ENCODE results near the gene CLMP.

CLMP gene

GRCh38 chr11:123174196-123175183 is 20.6 kb downstream of the CLMP start:
- no peaks in the 10 kb centered on the region for H3K36me3 ChIP-seq
- no peak overlapping the region for H3K4me3 ChIP-seq
- no peaks in the 10 kb centered on the region for H3K4me1 ChIP-seq
- 0 out of 2 replicates have a peak, but pooled peaks have one; percentile 25 for TF ChIP-seq Cebpa-rat (IDR thresholded peaks at IDR 0.05)
- no peak overlapping the region for H3K9ac ChIP-seq
- no peaks in the 10 kb centered on the region for H3K27me3 ChIP-seq
- H3K4me2 ChIP-seq = no peak overlapping the region
- no peaks in the 10 kb centered on the region for H4K20me1 ChIP-seq
- H3K9me3 ChIP-seq = no peaks in the 10 kb centered on the region
- H3K27ac ChIP-seq = no peak overlapping the region

GRCh38 chr11:123173856-123174186 is 21.2 kb downstream of the CLMP start:
- Histone ChIP-seq H3K27me3 (no peaks in the 10 kb centered on the region), H4K20me1 (no peaks in the 10 kb centered on the region), H3K4me3 (no peak overlapping the region), H3K4me2 (no peak overlapping the region), H3K27ac (no peak overlapping the region), H3K36me3 (no peaks in the 10 kb centered on the region), H3K9me3 (no peaks in the 10 kb centered on the region), H3K4me1 (0 out of 2 replicates have a peak, but pooled peaks cover 6% of the 10 kb centered on the region), H3K9ac (no peak overlapping the region)
- TF ChIP-seq Cebpa-rat (IDR thresholded peaks at IDR 0.05) = no peak

GRCh38 chr11:123173040-123173855 is 21.8 kb downstream of the CLMP start:
- no peaks in the 10 kb centered on the region for H4K20me1 ChIP-seq
- no peak for TF ChIP-seq Cebpa-rat (IDR thresholded peaks at IDR 0.05)
- H3K9ac ChIP-seq = no peak overlapping the region
- H3K4me3 ChIP-seq = no peak overlapping the region
- no peaks in the 10 kb centered on the region for H3K27me3 ChIP-seq
- H3K4me2 ChIP-seq = no peak overlapping the region
- H3K9me3 ChIP-seq = no peaks in the 10 kb centered on the region
- 0 out of 2 replicates have a peak, but pooled peaks cover 12% of the 10 kb centered on the region for H3K4me1 ChIP-seq
- no peaks in the 10 kb centered on the region for H3K36me3 ChIP-seq
- H3K27ac ChIP-seq = no peak overlapping the region

- no peak overlapping the region for H3K27ac ChIP-seq
- no peak overlapping the region for H3K9ac ChIP-seq
- TF ChIP-seq Cebpa-rat (IDR thresholded peaks at IDR 0.05) = no peak
- H3K27me3 ChIP-seq = no peaks in the 10 kb centered on the region
- no peak overlapping the region for H3K4me3 ChIP-seq
- no peaks in the 10 kb centered on the region for H4K20me1 ChIP-seq
- no peaks in the 10 kb centered on the region for H3K36me3 ChIP-seq
- H3K4me2 ChIP-seq = no peak overlapping the region
- 0 out of 2 replicates have a peak, but pooled peaks cover 12% of the 10 kb centered on the region for H3K4me1 ChIP-seq
- no peaks in the 10 kb centered on the region for H3K9me3 ChIP-seq
Measured at GRCh38 chr11:123170929-123171328, 24.1 kb downstream of the CLMP start.

GRCh38 chr11:123169821-123170220 is 25.2 kb downstream of the CLMP start:
- no peak for TF ChIP-seq Cebpa-rat (IDR thresholded peaks at IDR 0.05)
- no peaks in the 10 kb centered on the region for H3K36me3 ChIP-seq
- H3K9ac ChIP-seq = no peak overlapping the region
- H3K4me3 ChIP-seq = no peak overlapping the region
- 0 out of 2 replicates have a peak, but pooled peaks cover 12% of the 10 kb centered on the region for H3K4me1 ChIP-seq
- H4K20me1 ChIP-seq = no peaks in the 10 kb centered on the region
- no peaks in the 10 kb centered on the region for H3K9me3 ChIP-seq
- no peak overlapping the region for H3K27ac ChIP-seq
- H3K4me2 ChIP-seq = no peak overlapping the region
- no peaks in the 10 kb centered on the region for H3K27me3 ChIP-seq

GRCh38 chr11:123168955-123169484 is 26.0 kb downstream of the CLMP start:
- H3K4me1 ChIP-seq = 0 out of 2 replicates have a peak, but pooled peaks cover 12% of the 10 kb centered on the region
- no peaks in the 10 kb centered on the region for H3K36me3 ChIP-seq
- H3K27ac ChIP-seq = no peak overlapping the region
- no peak for TF ChIP-seq Cebpa-rat (IDR thresholded peaks at IDR 0.05)
- H3K27me3 ChIP-seq = no peaks in the 10 kb centered on the region
- H3K9ac ChIP-seq = no peak overlapping the region
- H3K9me3 ChIP-seq = no peaks in the 10 kb centered on the region
- no peak overlapping the region for H3K4me2 ChIP-seq
- H4K20me1 ChIP-seq = no peaks in the 10 kb centered on the region
- H3K4me3 ChIP-seq = no peak overlapping the region

GRCh38 chr11:123168241-123168640 is 26.8 kb downstream of the CLMP start:
- Histone ChIP-seq H3K4me3 (no peak overlapping the region), H3K27me3 (no peaks in the 10 kb centered on the region), H3K4me1 (0 out of 2 replicates have a peak, but pooled peaks cover 12% of the 10 kb centered on the region), H3K4me2 (no peak overlapping the region), H4K20me1 (no peaks in the 10 kb centered on the region), H3K27ac (no peak overlapping the region), H3K9me3 (no peaks in the 10 kb centered on the region), H3K9ac (no peak overlapping the region), H3K36me3 (no peaks in the 10 kb centered on the region)
- TF ChIP-seq Cebpa-rat (IDR thresholded peaks at IDR 0.05) = no peak

GRCh38 chr11:123166071-123166559 is 28.9 kb downstream of the CLMP start:
- no peak overlapping the region for H3K27ac ChIP-seq
- H3K9me3 ChIP-seq = no peaks in the 10 kb centered on the region
- H3K4me2 ChIP-seq = no peak overlapping the region
- no peaks in the 10 kb centered on the region for H3K36me3 ChIP-seq
- 0 out of 2 replicates have a peak, but pooled peaks cover 12% of the 10 kb centered on the region for H3K4me1 ChIP-seq
- H3K27me3 ChIP-seq = no peaks in the 10 kb centered on the region
- no peak overlapping the region for H3K9ac ChIP-seq
- no peaks in the 10 kb centered on the region for H4K20me1 ChIP-seq
- TF ChIP-seq Cebpa-rat (IDR thresholded peaks at IDR 0.05) = no peak
- no peak overlapping the region for H3K4me3 ChIP-seq

GRCh38 chr11:123164732-123165450 is 30.2 kb downstream of the CLMP start:
- Histone ChIP-seq H4K20me1 (no peaks in the 10 kb centered on the region), H3K36me3 (no peaks in the 10 kb centered on the region), H3K4me3 (no peak overlapping the region), H3K27ac (no peak overlapping the region), H3K4me1 (0 out of 2 replicates have a peak, but pooled peaks cover 12% of the 10 kb centered on the region), H3K9ac (no peak overlapping the region), H3K9me3 (no peaks in the 10 kb centered on the region), H3K27me3 (no peaks in the 10 kb centered on the region), H3K4me2 (no peak overlapping the region)
- TF ChIP-seq Cebpa-rat (IDR thresholded peaks at IDR 0.05) = no peak

Measured in BLaER1 (cell line).